Ishikawa (cell line): ENCODE results near the gene FGF12.

Experiments used
- CEBPB ChIP-seq: IDR thresholded peaks from 2 replicates; pipeline ENCODE4 v1.6.1; 2012
- CREB1 ChIP-seq: IDR thresholded peaks from 2 replicates; pipeline ENCODE4 v1.6.1; 2012; ENCODE audit warnings: low read depth
- EP300 ChIP-seq: IDR thresholded peaks from 2 replicates; pipeline ENCODE4 v1.6.1; 2012; ENCODE audit warnings: borderline replicate concordance
- MAX ChIP-seq: IDR thresholded peaks from 2 replicates; pipeline ENCODE4 v1.6.1; 2012
- TAF1 ChIP-seq: IDR thresholded peaks from 2 replicates; pipeline ENCODE4 v1.6.1; 2012; ENCODE audit warnings: low read depth, mild to moderate bottlenecking
- TCF12 ChIP-seq: IDR thresholded peaks from 2 replicates; pipeline ENCODE4 v1.6.1; 2012; ENCODE audit warnings: low read depth
- USF1 ChIP-seq: IDR thresholded peaks from 2 replicates; pipeline ENCODE4 v1.6.1; 2012
- YY1 ChIP-seq: IDR thresholded peaks from 2 replicates; pipeline ENCODE4 v1.6.1; 2012; ENCODE audit warnings: low read depth

- TF ChIP-seq MAX, result no peak
- no peak for TF ChIP-seq CREB1
- no peak for TF ChIP-seq TAF1
- no peak for TF ChIP-seq YY1
- no peak for TF ChIP-seq USF1
- no peak for TF ChIP-seq EP300
- no peak for TF ChIP-seq TCF12
- no peak for TF ChIP-seq CEBPB
These were observed 571.0 kb downstream of the FGF12 start for GRCh38 chr3:192156382-192156781.
